Kidney glomerular epithelial cell (primary cell): ENCODE results near the gene EPS15.
"Not testable (repeated sequence)": the region's sequence is repeated elsewhere in the genome, so short reads cannot be mapped to it uniquely, and the experiment has no call there.

ENCODE experiments used
- DNase-seq: peaks from one replicate; lab custom pipeline; 2025; lab: John Stamatoyannopoulos, UW

The EPS15 gene

DNA sequence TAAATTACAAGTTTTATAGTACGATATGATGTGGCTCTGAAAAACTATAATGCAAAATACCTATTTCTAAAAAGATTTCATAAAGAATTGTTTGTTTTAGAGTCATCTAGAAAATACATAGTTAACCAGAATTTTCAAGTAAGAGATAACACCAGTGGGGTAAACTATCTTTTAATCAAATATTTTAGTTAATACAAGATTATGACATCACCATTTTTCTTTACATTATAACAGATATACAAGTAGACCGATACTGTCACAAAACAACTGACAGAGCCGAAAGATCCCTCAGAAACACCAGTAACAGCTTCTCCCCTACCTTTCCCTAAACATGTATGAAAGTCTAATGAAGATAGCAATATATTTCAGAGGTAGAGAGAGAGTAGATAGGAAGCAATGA is 54.2 kb downstream of the EPS15 start:
- DNase-seq: no peak

DNA sequence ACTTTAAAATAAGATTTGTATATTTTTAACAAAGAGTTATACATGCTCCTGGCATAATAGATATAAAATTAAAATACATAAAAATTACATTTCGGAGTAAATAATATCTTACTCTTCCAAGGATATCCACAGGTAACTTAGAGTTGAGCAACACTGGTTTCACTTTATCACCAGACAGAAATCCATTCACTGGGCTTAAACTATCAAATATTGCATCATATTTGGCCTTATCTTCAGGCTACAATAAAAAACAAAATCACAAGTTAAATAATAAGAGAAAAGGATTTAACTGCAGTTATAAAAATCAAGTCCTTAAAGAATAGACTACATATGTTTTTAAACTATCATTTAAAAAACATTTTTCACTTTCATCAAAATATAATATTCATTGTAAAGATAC is 55.5 kb downstream of the EPS15 start:
- DNase-seq: no peak

DNA sequence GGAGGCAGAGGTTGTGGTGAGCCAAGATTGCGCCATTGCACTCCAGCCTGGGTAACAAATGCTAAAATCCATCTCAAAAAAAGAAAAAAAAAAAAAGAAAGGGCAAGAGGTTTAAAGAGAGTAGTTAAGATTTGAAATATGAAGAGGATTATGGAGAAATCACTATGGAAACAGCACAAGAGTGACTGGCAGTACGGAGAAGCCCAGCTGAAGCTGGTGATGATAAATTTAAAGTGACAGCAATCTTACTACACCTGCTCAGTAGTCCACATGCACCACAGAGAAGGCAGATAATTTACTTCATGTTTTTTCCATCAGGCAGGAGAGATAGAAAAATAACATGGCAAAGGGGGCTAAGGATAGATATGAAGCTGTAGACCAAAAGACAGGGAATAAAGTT is 56.8 kb downstream of the EPS15 start:
- not testable (repeated sequence) for DNase-seq

DNA sequence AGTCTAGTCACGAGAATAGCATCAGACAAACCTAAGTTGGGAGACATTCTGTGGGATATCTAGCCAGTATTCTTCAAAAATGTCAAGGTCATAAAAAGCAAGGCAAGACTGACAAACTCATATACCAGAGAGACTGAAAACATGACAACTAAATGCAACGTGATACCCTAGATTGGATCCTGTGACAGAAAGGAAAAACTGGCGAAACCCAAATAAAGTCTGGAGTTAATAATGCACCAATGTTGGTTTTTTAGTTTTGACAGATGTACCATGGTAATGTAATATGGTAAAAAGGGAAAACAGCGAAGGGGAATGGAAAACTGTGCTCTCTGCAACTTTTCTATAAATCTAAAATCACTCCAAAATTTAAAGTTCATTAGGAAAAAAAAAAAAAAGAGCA is 64.5 kb downstream of the EPS15 start:
- no peak for DNase-seq

DNA sequence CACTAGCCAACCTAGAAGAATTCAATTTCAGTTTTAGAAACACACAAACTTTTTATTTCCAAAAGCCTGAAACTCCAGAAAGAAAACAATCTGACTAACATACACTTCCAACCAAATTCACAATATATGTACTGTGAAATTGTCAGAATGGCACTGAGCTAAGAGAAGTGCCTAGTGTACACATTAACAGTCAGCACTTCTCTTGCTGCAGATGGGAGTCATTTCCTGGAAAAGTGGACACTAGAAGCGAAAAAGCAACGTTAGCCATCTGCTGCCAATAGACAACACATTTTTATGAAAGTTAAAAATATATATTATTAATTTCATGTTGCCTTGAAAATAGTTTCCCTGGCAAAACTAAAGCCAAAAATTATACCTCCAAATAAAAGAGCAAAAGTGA is 66.1 kb downstream of the EPS15 start:
- no peak for DNase-seq

DNA sequence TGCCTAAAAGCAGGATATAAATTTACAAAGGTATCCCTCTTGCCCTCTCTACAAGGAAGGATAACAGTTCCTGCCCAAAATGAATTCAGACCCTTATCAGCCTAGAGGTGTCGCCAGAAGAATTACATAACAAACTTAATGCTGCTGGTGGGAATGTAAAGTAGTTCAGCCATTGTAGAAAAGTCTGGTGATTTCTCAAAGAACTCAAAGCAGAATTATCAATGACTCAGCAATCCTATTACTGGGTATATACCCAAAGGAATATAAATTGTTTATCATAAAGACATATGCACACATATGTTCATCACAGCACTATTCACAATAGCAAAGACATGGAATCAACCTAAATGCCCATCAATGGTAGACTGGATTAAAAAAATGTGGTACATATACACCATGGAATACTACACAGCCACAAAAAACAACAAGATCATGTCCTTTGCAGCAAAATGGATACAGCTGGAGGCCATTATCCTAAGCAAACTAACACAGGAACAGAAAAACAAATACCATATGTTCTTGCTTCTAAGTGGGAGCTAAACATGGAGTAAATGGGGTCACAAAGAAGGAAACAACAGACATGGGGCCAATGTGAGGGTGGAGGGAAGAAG is 70.1 kb downstream of the EPS15 start:
- not testable (repeated sequence) for DNase-seq

DNA sequence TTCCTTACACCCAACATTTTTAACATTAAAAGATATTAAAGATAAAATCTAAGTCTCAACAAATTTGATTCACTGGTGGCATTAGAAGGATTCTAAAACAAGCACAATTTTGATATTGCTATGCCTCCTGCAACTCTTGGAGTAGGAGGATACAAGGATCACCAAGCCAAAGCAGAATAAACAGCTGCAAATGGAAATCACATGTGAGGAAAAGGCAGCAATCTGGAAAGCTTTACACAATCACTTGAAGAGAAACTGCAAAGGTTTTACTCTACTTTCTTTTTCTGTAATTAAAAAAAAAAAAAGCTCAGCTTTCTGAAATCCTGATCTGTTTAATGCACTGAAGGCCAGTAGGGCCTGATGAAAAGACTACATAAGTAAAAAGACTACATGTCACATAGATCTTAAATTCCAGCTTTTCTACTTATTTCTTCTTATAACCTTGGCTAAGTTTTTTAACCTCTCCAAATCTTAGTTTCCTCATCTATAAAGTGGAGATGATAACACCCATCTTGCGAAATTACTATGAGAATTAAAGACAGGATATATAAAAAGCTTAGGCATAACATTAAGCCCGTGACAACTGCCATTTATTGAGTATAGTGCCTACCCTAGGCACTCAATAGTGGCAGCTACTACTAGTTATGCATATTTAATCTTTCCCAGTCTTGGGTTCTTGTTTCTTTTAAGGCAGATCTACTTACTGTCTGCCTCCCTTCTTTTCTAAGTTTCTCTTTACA is 73.5 kb downstream of the EPS15 start:
- DNase-seq: no peak

DNA sequence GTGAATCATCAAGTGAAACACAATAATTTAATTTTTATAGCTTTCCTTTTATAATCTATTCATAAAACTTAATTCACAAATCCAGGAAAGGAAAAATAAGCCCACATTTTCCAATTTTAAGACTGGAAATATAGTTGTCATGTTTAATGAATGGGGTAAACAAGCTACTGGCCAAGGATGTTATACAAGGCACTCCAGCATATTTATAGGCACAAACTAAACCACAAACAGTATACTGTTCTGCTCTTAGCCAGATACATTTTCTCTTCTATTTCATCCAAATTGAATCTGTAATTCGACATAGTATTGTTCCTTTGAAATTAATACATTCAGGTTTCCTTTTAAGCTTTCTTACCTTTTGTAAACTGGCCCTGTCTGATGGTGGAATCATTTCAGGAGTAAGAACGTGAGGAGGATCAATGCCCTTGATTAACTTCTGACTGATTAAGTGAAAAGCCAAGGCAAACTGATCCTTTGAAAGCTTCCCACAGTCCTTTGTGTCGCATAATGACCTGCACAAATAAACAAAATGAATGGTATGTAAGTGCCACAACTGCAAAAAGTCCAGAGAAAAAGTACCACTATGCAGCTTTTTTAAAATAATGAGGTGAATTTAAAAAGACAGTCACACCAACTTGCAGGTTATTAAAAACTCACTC is 74.4 kb downstream of the EPS15 start:
- no peak for DNase-seq

DNA sequence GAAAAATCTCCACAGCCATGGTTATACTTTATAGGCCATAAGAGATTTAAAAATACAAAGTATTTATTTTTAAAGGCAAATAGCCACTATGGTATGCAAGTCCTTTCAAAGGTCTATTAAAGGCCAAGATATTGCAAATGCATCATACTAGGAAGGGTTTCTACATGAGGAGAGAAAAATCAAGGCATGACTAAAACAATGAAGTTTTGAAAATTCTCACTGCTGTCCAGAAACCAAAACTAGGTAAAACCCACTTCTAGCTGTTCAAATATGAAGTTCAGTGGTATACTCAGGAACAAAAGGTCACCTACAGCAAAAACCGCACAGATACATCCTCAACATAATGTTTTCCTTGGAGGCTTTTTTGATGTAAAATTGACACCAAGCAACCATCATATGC is 75.0 kb downstream of the EPS15 start:
- no peak for DNase-seq

DNA sequence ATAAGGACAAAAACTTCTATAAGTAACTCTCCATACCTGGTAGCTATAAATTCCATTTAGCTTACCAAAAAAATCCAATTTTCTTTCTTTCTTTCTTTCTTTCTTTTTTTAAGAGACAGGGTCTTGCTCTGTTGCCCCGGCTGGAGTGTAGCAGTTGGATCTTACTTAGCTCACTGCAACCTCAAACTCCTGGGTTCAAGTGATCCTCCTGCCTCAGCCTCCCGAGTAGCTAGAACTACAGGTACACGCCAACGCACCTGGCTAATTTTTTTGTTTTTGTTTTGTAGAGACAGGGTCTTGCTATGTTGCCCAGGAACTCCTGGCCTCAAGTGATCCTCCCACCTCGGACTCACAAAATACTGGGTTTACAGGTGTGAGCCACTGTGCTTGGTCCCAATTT is 75.5 kb downstream of the EPS15 start:
- DNase-seq: no peak

DNA sequence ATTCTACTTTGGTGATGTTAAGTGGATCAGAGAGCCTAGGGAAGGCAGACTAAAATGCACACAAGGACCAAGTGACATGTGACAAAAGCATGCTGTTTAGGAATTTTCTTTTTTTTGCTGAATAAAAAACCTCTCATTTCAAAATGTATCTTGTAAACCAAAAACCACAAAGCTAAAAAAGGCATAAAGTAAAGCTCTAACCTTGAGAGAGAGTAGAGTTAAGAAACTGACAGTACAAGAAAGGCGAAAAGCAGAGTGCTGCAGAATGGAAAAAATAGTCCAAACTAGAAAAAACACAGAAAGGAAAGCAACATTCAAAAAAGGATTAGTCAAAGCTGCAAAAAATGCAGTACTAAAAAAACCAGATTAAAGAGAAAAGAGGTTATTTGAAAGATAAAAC is 76.5 kb downstream of the EPS15 start:
- no peak for DNase-seq

DNA sequence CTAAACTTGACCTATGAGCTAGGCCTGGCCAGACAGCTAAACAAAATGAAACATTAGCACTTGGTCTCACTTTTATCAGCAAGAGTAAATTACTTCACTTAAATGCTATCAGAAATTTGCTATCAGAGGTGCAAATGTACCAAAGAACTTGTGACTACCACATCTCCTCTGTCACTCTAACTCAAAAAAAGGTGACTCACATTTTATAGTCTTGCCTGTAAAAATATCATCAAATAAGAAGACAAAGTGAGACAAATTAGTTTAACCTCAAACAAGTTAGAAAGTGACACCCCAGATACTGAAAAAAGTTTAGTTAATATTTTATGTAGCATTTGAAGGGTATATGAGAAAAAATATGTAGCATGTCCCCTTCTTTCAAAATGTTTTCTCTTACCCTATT is 76.9 kb downstream of the EPS15 start:
- no peak for DNase-seq

DNA sequence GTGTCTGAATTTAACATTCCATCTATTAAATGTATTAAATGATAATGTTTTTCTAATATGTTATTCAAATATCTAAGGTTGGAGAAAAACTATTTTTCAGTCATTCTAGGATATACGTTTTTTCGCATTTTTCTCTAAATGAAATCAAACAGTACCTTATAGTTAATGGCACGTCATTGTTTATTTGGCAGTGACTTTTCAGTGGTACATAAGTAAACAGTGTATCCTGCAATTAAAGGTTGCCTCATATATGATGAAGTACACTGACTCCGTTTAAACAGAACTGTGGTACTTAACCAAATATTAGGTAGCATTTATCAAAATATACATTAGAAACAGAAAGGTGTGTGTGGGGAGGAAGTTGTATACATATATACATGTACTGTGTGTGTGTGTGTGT is 79.2 kb downstream of the EPS15 start:
- no peak for DNase-seq

DNA sequence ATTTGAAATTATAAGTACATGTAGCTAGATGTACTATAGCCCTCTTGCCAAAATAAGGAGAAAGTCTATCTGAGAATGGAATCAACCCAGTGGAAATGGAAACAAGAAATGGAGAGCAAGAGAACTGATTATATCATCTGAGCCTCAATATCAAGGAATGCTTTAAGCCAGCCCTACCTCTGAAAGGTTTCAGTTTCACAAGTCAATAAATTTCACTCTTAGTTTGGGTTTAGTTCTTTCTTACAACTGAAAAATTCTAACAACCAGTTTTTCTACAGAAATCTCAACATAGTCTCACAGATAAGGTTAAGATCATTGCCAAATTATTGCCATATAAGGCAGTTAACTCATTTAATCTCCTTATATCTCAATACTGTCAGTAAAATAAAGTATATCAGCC is 80.0 kb downstream of the EPS15 start:
- no peak for DNase-seq

DNA sequence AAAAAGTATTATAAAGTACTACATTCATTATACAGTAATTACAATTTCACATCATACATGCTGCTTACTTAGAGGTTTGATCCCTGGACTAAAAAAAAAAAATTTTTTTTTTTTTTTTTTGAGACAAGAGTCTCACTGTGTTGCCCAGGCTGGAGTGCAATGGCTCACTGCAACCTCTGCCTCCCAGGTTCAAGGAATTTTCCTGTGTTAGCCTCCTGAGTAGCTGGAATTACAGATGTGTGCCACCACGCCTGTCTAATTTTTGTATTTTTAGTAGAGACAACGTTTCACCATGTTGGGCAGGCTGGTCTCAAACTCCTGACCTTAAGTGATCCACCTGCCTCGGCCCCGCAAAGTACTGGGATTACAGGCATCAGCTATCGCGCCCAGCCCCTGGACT is 81.7 kb downstream of the EPS15 start:
- not testable (repeated sequence) for DNase-seq

DNA sequence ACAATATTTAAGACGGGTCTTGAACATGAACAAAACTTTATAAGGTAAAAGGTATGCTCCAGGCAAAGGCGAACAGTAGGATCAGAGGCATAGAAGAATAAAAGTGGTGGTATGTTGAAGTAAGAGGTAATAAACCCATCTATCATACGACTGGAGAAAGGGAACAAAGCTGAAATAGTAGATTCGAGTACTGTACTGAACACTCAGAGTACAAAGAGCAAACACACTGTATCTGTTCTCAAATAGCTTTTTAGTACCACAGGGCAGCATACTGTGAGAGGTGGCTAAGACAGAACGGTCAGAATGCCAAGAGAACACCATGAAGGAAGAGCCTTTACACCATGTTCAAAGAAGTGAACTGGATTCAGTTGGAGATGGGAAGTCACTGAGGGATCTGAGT is 83.2 kb downstream of the EPS15 start:
- DNase-seq: no peak

DNA sequence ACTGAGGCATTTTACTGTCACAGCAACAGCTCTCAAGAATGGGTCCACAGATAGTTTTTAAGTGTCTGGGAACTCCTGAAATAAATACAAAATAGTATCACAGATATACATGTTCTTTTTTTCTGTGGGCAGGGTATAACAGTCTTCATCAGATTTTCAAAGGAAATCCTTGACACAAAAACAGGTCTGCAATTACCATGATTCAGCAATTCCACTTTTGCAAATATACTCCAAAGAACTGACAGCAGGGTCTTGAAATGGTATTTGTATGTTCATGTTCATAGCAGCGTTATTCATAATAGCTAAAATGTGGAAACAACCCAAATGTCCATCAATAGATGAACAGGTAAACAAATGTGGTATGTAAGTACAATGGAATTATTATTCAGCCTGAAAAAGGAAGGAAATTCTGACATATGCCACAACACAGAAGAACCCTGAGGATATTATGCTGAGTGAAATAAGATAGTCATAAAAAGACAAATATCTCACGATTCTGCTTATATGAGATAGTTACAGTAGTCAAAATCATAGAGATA is 85.0 kb downstream of the EPS15 start:
- DNase-seq: no peak

DNA sequence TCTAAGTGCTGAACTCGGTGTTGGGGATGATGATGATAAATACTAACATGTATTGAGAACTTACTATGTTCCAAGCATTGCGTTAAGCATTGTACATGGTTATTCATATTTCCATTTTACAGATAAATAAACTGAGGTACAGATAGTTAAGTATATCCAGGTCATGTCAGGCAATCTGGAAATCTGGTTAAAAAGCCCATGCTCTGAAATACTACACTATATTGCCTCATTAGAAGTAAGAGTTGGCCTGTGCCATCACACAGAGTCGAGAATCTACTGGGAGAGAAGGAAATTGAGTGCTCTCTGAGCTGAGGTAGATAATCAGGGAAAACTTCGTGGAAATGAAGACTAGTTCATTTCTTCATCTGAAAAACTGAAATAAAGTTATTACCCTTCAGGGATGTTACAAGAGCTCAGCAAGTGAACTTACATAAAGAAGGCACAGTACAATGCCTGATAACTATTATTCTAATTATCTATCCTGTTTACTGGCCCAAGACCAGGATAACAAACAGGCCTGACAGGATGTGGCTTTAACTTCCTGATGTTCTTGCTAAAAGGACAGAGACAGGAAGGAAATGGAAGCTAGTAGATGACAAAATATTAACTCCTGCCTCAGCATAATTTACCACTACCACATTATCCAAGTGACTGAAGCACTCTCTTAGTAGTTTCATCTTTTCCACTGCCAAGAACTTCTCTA is 85.6 kb downstream of the EPS15 start:
- DNase-seq: no peak

DNA sequence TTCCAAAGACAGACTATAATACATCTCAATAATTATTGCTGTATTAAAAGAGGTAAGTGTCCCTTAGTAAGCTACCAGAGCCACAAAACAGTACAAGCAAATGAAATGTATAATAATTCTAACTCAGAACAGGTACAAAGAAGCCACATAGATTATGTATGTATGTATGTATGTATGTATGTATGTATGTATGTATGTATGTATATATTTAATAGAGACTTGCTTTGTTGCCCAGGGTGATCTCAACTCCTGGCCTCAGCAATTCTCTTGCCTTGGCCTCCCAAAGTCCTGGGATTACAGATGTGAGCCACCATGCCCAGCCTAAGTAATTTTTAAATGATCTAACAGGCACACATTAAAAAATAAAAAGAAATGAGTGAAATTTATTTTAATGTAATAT is 86.9 kb downstream of the EPS15 start:
- DNase-seq: no peak

DNA sequence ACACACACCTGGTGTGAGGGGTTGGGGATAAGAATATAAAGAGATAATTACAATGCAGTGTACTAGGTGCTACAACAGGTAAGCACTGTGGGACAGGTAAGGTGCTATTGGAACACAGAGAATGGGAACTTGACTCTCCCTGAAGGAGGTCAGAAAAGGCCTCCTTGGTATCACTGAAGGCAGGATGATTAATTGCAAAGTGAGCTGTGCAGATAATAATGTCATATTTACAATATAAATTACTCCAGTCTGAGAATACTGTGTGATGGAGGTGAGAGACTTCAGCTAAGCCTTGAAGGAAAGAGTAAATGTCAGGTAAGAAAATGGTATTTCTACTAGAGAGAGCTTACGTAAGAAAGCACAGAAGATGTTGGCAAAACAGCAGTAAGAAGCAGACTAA is 91.6 kb downstream of the EPS15 start:
- no peak for DNase-seq

DNA sequence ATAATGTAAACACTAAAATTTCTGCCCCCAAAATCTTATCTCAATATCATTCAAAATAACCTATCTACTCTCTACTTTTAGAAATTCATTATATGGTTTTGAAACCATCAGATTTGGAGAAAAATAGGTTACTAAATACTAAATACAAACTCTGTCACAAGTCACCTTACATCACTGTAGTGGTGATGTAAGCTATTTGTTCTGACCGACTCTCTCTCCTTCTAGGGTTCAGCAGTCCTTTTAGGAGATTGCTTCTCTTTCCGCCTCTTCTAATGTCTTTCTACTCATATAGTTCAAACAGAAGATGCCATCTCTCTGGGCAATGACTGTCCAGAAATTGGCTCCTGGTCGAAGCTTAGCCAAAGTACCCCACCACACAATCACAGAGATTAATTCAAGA is 93.1 kb downstream of the EPS15 start:
- no peak for DNase-seq

DNA sequence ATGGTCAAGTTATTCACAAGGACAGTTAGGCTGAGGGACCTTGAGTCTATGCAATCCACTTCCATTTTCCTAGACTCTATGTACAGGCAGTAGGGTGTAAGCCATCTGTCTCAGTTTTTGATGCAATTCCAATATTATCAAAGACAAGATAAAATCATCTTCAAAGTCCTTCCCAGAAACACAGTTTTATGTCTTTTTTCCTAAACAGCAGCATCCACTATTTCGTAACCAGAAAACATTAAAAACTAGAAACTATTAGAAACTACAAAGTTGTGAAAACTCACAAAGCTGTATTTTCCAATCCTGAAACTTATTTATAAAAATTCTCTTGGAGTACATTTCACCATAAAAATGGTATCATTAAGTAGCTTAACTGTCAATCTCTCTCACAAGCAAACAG is 93.8 kb downstream of the EPS15 start:
- no peak for DNase-seq
